ENCODE measurements around the gene EPS15.
"Not testable (repeated sequence)": the region's sequence is repeated elsewhere in the genome, so short reads cannot be mapped to it uniquely, and the experiment has no call there.

The EPS15 gene

DNA sequence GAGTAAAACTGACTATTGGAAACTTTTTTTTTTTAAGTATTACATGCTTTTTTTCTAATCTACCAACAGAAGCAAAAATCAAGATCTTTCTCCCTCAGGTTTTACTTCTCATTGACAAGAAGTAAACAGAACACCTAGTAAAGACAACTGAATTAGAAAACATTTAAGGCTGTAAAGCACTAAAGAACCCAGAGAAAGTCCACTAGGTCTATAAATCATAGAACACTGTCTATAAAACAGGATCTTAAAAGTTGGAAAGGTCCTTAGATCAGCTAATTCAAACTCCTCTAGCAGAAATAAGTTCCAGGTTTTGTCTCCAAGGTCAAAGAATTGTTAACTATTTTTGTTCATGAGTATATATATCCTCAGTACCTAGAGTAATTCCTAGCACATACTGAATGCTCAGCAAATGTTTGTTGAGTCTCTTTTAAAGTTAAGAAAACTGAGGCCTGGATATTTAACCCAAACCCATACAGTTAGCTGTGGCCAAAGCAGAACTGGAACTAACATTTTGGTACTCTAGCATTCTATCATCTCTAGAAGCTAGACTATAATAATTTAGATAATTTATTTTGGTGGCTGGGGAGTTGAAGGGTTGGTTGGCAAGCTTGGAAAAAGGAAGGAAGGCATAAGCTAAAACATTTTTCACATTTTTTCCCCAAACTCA lies 3.0 kb downstream of the EPS15 start:
- FAIRE-seq (no peak), DNase-seq (ENCODE audit: insufficient read length, low spot score) (no peak)

DNA sequence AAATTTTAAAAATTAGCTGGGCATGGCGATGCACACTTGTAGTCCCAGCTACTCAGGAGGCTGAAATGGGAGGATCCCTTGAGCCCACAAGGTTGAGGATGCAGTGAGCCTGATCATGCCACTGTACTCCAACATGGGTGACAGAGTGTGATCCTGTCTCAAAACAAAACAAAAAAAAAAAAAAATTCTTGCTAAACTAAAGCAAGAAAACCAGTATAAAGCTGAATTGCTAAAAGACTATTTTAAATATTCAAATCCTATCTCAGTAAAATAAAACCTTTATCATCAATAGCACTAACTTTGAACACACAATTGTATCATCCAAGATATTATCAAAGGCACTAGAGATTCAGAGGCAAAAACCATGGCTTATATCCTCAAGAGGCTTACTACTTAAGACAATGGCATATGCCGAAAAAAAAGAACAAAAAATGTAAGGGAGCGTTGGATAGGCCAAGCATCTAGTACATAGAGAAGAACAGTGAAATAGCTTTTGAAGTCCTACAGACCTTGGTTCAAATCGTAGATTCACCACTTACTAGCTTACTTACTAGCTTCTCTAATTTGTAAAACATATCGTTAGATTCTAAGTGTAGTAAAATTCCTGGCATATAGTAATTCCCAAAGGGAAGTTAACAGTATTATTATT lies 3.6 kb downstream of the EPS15 start:
- no peak for FAIRE-seq
- DNase-seq (ENCODE audit: insufficient read length, low spot score) = no peak

DNA sequence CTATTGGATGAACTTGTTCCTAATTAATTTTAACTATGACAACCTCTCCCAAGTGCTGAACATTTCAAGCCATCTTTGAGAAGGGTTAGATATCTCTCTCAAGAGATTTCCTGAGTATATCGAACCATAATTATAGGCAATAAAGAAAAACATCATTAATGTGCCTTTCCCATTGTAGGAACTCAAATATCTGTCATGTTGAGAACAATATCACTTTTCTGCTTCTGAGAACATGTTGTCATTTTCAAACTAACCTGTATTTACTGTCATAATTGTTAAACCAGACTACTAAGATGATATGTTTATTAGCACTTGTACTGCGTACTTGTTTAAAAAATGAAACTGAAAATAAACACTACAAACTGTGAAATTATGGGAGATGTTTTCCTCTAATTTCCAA lies 4.3 kb downstream of the EPS15 start:
- DNase-seq (ENCODE audit: insufficient read length, low spot score) (no peak), FAIRE-seq (no peak)

DNA sequence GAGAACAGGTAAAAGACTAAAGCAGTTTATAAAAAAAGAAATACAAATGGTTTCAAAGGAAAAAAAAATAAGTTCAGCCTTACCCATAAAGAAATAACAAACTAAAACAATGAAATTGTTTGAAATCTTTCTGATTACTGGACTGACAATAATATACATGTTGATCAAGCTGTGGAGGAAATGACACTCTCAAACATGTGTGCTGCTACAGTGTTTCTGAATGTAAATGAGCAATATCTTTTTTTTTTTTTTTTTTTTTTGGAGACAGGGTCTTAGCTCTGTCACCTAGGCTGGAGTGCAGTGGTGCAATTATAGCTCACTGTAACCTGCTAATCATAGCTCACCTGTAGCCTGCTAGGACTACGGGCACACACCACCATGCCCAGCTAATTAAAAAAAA lies 6.5 kb downstream of the EPS15 start:
- FAIRE-seq (no peak), DNase-seq (ENCODE audit: insufficient read length, low spot score) (no peak)

DNA sequence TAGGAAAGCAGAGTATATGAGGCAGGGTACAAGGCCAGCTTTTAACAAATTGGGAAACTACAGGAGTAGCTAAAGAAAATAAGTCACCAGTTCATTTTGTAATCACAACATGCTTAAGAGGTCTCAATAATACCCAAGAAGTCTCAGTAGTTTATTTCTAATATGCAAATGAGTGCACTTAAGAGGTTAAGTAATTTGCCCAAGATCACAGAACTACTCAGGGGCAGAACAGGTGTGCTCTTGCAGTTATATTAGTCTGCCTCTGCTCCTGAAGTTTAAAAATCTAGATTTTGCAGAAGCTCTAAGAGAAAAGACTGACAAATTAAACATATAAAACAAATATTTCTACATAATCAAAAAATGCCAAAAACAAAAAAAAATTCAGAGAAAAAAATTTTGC lies 6.9 kb downstream of the EPS15 start:
- FAIRE-seq = no peak

DNA sequence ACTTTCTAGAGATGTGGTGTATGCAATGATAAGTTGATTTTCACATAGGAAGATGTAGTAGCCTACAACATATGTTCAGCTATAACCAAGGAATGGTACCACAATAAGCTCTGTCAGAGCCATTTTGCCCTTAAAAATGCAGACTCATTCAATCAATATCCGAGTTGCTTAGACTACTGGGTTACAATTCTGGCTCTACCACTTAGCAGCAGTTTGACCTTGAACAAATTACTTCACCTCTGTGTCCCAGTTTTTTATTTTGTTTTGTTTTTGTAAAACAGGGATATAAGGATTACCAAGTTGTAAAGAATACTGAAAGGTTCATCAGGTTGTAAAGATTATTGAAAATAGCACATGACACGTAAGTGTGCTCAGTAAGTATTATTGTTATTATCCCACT lies 9.3 kb downstream of the EPS15 start:
- FAIRE-seq (no peak), DNase-seq (ENCODE audit: insufficient read length, low spot score) (no peak)

More for the DNA sequence above, 6.9 kb downstream of the EPS15 start:
- DNase-seq (ENCODE audit: insufficient read length, low spot score) = no peak

DNA sequence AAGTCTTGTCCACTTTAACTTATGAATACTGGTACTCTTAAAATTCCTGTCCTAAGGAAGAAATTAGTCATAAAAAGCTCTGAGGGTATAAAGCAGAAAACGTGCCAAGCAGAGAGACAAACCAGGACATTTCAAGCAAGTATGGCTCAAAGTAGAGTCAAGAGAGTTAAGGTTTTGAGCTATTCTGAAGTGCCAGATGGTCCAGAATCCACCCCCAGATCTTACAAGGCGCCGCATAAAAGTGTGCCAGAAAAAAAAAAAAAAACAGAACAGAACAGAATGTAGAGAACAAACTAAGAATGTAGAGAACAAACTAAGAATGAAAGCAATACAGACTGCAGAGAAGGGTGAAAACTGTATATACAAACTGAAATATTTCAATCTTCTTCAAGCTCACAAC lies 12.5 kb downstream of the EPS15 start:
- DNase-seq (ENCODE audit: insufficient read length, low spot score) = peak; percentile 20
- FAIRE-seq = no peak

DNA sequence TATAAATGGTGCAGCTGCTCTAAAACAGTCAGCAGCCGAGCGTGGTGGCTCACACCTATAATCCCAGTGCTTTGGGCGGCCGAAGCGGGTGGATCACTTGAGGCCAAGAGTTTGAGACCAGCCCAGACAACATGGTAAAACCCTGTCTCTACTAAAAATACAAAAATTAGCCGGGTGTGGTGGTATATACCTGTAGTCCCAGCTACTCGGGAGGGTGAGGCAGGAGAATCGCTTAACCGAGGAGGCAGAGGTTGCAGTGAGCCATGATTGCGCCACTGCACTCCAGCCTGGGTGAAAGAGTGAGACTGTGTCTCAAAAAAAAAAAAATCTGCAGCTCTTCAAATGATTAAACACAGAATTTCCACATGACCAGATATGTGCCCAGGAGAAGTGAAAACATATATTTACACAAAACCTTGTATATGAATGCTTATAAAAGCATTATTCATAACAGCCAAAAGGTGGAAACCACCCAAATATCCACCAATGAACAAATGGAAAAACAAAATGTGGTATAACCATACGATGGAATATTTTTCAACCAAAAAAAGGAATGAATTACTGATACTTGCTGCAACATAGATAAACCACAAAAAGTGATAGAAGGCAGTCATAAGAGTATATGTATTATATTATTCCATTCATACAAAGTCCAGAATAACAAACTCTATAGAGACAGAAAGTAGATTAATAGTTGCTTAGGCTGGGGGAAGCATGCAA lies 14.1 kb downstream of the EPS15 start:
- DNase-seq (ENCODE audit: insufficient read length, low spot score) (no peak), FAIRE-seq (no peak)

DNA sequence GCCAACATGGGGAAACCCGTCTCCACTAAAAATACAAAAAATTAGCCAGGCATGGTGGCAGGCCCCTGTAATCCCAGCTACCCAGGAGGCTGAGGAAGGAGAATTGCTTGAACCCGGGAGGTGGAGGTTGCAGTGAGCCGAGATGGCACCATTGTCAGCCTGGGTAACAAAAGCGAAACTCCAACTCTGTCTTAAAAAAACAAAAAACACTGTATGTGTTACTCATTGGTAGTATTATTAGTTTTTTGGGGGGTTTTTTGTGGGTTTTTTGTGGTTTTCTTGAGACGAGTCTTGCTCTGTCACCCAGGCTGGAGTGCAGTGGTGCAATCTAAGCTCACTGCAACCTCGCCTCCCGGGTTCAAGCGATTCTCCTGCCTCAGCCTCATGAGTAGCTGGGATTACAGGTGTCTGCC lies 17.8 kb downstream of the EPS15 start:
- FAIRE-seq; DNase-seq (ENCODE audit: insufficient read length, low spot score): not testable (repeated sequence)

DNA sequence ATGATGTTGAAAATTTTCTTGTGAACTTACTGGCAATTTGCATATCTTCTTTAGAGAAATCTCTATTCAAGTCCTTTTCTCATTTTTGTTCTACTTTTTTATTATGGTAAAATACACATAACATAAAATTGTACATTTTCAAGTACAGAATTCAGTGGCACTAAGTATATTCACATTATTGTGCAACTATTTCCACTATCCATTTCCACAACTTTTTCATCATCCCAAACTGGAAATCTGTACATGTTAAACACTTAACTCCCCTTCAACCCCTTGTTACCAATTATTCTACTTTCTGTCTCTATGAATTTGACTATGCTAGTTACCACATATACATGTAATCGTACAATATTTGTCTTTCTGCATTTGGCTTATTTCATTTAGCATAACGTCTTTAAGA lies 19.4 kb downstream of the EPS15 start:
- FAIRE-seq = no peak
- DNase-seq (ENCODE audit: insufficient read length, low spot score) = no peak

DNA sequence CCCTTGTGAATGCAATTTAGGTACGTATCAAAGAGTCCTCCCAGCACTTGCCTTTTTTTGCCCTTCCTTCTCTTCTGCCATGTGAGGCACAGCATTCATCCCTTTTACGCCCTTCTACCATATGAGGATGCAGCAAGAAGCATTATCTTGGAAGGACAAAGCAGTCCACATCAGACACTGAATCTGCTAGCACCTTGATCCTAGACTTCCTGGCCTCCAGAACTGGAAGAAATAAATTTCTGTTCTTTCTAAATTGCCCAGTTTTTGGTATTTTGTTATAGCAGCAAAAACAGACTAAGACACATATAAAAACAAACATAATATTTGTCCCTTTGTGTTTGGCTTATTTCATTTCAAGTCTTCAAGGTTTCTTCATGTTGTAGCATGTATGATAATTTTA lies 20.1 kb downstream of the EPS15 start:
- no peak for FAIRE-seq
- no peak for DNase-seq (ENCODE audit: insufficient read length, low spot score)

DNA sequence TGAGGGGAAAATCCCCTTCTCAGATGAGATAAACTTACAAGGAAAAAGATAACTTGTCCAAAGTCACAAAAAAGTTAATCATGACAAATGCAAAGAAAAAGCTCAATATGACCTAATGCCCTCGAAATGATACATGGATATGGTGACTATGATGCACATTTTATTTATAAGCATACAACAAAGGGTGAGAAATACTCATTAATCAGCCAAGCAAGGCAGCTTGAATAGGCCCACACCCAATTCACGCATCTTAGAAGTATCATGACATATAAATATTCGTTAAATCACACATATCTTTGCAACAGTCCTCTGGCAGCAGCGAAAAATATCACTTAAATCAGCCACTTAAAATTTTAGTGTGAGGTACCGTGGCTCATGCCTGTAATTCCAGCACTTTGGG lies 21.7 kb downstream of the EPS15 start:
- no peak for DNase-seq (ENCODE audit: insufficient read length, low spot score)
- FAIRE-seq = no peak

DNA sequence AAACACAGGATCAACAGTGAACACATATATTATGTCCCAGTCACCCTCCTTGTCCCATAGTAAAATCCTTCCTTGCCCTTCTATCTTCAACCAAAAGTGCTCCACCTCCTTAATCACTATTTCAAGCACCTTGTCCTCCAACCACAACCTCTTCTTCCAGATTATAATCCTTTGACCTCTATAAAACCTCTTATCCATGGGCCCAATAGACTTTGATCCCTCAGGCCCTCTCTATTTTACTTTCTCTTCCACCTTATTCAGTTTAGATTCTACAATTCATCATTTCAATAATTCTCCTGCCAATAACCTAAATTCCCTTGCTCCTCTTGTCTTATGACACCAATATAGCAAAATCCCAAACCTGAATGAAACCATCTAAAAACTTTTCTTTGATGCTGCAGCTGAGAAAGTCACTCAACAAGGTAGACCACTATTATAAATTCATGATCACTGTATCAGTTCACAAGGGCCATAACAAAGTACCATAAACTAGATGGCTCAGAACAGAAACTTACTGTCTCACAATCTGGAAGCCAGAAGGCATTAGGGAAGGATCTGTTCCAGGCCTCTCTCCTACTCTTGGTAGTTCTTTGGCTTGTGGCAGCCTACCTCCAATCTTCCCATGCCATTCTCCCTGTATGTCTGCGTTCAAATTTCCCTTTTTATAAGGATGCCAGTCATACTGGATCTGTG lies 24.8 kb downstream of the EPS15 start:
- FAIRE-seq (no peak), DNase-seq (ENCODE audit: insufficient read length, low spot score) (no peak)

DNA sequence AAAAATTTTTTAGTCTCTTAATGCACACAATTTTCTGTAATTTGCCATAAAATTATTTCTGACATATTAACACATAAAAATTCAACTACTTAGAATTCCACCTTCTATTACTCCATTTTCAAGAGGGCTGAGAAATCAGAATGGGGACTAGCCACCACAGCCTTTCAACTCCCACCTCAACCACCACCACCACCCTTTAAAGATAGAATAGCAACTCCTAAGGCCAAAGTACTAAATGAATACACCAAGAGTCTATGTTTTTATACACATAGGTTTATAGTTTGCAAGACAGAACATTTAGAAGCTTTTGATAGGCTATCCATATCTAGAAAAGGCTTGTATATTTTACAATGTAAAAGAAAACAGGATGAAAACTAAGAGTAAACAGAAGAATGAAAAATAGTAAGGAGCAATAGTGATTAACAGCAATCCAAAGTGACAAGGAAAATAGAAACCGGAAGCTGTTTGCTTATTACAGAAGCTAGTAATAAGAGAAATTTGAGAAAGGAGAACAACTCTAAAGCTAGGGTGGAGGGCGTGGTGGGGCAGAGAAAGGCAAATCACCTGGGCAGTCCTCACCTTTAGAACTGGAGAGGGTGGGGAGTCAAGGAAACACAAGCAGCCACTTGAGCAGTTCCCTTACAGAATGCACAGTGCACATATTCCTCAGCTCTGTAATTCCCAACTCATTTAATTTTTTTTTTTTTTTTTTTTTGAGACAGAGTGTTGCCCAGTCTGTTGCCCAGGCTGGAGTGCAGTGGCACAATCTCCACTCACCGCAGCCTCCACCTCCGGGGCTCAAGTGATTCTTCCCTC lies 27.7 kb downstream of the EPS15 start:
- no peak for DNase-seq (ENCODE audit: insufficient read length, low spot score)

DNA sequence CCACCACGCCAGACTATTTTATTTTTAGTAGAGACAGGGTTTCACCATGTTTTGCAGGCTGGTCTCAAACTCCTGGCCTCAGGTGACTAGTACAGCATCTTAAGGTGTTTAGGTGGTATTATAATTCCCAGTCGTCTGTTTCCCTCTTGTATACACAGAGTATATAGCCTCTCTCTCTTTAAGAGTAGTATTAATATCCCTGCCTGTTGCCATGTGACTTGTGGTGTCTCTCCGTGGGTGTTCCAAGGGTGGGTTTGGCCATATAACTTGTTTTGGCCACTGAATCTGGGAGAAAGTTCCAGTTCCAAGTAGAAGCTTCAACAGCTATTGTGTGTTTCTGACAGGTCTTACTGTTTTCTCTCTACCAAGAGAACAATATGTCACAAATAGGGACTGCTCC lies 29.6 kb downstream of the EPS15 start:
- DNase-seq (ENCODE audit: insufficient read length, low spot score) = no peak
- no peak for FAIRE-seq

More for the DNA sequence above, 27.7 kb downstream of the EPS15 start:
- FAIRE-seq = no peak

DNA sequence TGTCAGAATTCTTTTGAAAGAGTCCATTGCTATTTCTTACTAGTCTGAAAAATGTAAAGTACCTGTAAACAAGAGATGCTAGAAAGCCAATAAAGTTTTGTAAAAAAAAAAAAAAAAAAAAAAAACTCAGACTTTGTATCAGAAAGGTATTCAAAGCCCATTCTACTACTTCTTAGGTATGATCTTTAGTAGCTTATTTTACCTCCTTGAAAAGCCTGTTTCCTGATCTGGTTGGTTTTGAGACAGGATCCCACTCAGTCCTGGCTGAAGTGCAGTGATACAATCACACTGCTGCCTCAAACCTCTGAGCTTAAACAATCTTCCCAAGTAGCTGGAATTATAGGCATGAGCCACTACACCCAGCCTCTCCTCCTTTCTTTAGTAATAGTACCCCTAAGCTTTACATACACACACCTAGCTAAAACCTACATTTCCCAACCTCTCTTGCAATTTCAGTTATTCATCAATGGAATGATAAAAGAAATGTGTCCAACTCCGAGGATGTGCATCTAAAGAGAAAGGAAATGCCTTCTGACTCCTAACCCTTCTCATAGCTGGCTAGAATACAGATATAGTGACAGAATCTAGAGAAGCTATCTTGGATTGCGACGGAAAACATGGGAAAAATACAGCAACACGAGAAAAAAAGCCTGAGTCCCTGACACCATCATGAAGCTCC lies 30.6 kb downstream of the EPS15 start:
- DNase-seq (ENCODE audit: insufficient read length, low spot score) = no peak
- FAIRE-seq = no peak

DNA sequence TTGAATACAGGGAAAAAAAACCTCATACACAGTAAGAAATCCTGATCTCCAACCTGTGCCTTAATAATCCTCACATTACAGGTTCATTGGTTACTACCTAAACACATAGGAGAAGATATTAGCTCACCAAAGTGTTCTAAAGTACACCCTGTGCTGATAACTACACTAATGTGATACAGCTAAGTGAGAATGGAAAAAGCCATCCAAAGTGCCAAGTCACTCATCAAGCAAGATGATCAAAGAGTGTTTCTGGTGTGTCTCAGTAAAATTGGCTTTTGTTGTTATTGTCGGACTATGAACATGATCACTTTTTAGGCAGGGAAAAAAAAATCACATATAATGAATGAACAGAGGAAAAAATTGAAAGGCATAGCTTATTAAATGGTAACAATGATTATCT lies 31.4 kb downstream of the EPS15 start:
- FAIRE-seq (no peak), DNase-seq (ENCODE audit: insufficient read length, low spot score) (no peak)

DNA sequence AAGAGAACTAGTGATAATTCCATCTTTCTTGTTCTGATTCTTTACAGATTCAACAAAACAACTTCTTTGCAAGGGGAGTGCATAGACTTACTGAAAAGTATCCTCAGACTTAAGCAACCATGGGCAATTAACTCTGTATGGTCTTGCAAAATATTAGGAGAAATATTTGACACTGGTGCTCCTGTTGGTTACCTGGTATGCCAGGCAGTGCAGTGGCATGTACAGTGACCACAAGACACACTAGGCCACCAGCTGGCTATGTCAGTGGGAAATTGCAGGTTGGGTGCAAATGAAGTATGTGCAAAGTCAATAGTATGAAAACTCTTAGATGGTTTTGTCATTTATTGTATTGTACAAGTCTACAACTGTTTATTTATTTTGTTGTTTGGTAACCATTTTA lies 34.5 kb downstream of the EPS15 start:
- DNase-seq (ENCODE audit: insufficient read length, low spot score) (no peak), FAIRE-seq (no peak)

DNA sequence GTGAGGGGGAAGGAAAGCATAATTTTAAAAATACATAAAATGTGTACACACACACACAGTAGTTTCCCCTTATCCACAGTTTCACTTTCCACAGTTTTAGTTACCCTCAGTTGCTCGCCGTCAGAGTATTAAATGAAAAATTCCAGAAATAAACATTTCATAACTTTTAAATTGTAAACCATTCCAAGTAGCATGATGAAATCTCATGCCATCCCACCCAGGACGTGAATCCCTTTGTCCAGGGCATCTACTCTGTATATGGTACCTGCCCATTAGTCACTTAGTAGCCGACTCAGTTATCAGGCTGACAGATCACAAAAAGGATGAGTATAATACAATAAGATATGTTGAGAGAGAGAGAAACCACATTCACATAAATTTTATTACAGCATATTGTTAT lies 36.2 kb downstream of the EPS15 start:
- DNase-seq (ENCODE audit: insufficient read length, low spot score) (no peak), FAIRE-seq (no peak)

Measured in HTR-8/SVneo (cell line).